Measurements from ENCODE around the gene TSPAN8.
"Not testable (repeated sequence)": the region's sequence is repeated elsewhere in the genome, so short reads cannot be mapped to it uniquely, and the experiment has no call there.

TSPAN8 gene

GRCh38 chr12:71125949-71126348 lies 31.9 kb downstream of the TSPAN8 start:
- no peak overlapping the region for H3K27ac ChIP-seq
- TF ChIP-seq CTCF (conservative IDR thresholded peaks at IDR 0.05) (no peak), ZFX (IDR thresholded peaks at IDR 0.05) (no peak)

GRCh38 chr12:71125515-71125914 lies 32.3 kb downstream of the TSPAN8 start:
- TF ChIP-seq ZFX (IDR thresholded peaks at IDR 0.05), result no peak
- TF ChIP-seq CTCF (conservative IDR thresholded peaks at IDR 0.05), result no peak
- no peak overlapping the region for H3K27ac ChIP-seq

GRCh38 chr12:71124835-71125460 lies 32.9 kb downstream of the TSPAN8 start:
- H3K27ac ChIP-seq, result no peak overlapping the region

GRCh38 chr12:71113148-71113547 lies 44.7 kb downstream of the TSPAN8 start:
- not testable (repeated sequence) for H3K27ac ChIP-seq

More at GRCh38 chr12:71124835-71125460, 32.9 kb downstream of the TSPAN8 start:
- TF ChIP-seq CTCF (conservative IDR thresholded peaks at IDR 0.05), result peak; percentile 29
- TF ChIP-seq ZFX (IDR thresholded peaks at IDR 0.05), result no peak

GRCh38 chr12:71109834-71110233 lies 48.0 kb downstream of the TSPAN8 start:
- no peak overlapping the region for H3K27ac ChIP-seq
- TF ChIP-seq ZFX (IDR thresholded peaks at IDR 0.05), result no peak
- no peak for TF ChIP-seq CTCF (conservative IDR thresholded peaks at IDR 0.05)

GRCh38 chr12:71108355-71108754 lies 49.4 kb downstream of the TSPAN8 start:
- no peak overlapping the region for H3K27ac ChIP-seq
- TF ChIP-seq ZFX (IDR thresholded peaks at IDR 0.05) (no peak), CTCF (conservative IDR thresholded peaks at IDR 0.05) (no peak)

GRCh38 chr12:71107936-71108335 lies 49.9 kb downstream of the TSPAN8 start:
- H3K27ac ChIP-seq, result no peak overlapping the region
- TF ChIP-seq ZFX (IDR thresholded peaks at IDR 0.05) (no peak), CTCF (conservative IDR thresholded peaks at IDR 0.05) (no peak)

- H3K27ac ChIP-seq, result no peak overlapping the region
- TF ChIP-seq ZFX (IDR thresholded peaks at IDR 0.05) (no peak), CTCF (conservative IDR thresholded peaks at IDR 0.05) (no peak)
Observed at GRCh38 chr12:71105956-71106355, 51.8 kb downstream of the TSPAN8 start.
